GM12878 (cell line): ENCODE results near the gene ATP10D. TPM values are rescaled to one million over a fixed set of nuclear protein-coding genes. Genes with fewer than 3 reads are reported as not detected.

Source experiments
- ATAC-seq: fragments of 200-7000 bp; cut with Tn5 transposase; 3 replicates; pipeline ENCODE4 v1.9.1; 2020; ENCODE audit warnings: mild to moderate bottlenecking, moderate library complexity
- BruUV-seq: library from RNA; stranded (reverse); fragments of 400-500 nt; replicated peaks from 2 replicates; lab custom pipeline; 2021; lab: Mats Ljungman, UMichigan
- CTCF ChIA-PET: fragments of 300-600 bp; sonication (Branson Sonifier 250); formaldehyde crosslinking; extraction: SDS; loops from one replicate; lab custom pipeline; 2021; ENCODE audit warnings: inconsistent platforms; lab: Yijun Ruan, JAX
- POLR2A ChIA-PET: fragments of 350-600 bp; formaldehyde crosslinking; extraction: SDS; loops from one replicate; lab custom pipeline; 2021; ENCODE audit warnings: inconsistent platforms; lab: Charles Lee
- RAD21 ChIA-PET: fragments of 300-600 bp; sonication (Branson Sonifier 250); formaldehyde crosslinking; loops from one replicate; lab custom pipeline; 2023; ENCODE audit warnings: antibody characterized with exemption; ENCODE audit not compliant: unreplicated experiment; lab: Charles Lee
- SMC1A ChIA-PET: fragments of 300-600 bp; sonication (Branson Sonifier 250); formaldehyde crosslinking; loops from one replicate; lab custom pipeline; 2023; ENCODE audit not compliant: unreplicated experiment, uncharacterized antibody; lab: Charles Lee
- DNase-seq: peaks from one replicate; pipeline ENCODE4 v3.0.0-alpha.2; 2011; ENCODE audit warnings: low read depth, low spot score
- FAIRE-seq: peaks from 3 replicates; lab custom pipeline; 2011; peaks lifted over from hg19 to GRCh38; lab: Jason Lieb, UNC
- H2AFZ ChIP-seq: 2 replicates; pipeline ENCODE4 v1.6.0; 2011; ENCODE audit warnings: low read depth, low read length, control low read depth; ENCODE audit not compliant: control insufficient read depth
- H3K27ac ChIP-seq: 2 replicates; pipeline ENCODE4 v1.5.1; 2011; ENCODE audit warnings: control low read depth; ENCODE audit not compliant: control insufficient read depth, insufficient read depth
- H3K27me3 ChIP-seq, 2 experiments: replicated peaks in 1 of 2; 2 replicates each; pipeline versions ENCODE4 v1.6.0 to v1.6.1; 2011; ENCODE audit warnings: low read length in 1 of 2; ENCODE audit not compliant: control insufficient read depth in 2 of 2, insufficient read depth in 2 of 2
- H3K36me3 ChIP-seq, 2 experiments: 2 replicates each; pipeline ENCODE4 v1.5.1; 2011; ENCODE audit warnings: low read length in 1 of 2; ENCODE audit not compliant: control insufficient read depth in 2 of 2, insufficient read depth in 2 of 2
- H3K4me1 ChIP-seq: 2 replicates; pipeline ENCODE4 v1.6.1; 2011; ENCODE audit warnings: mild to moderate bottlenecking, low read length, moderate library complexity, mixed read lengths; ENCODE audit not compliant: control insufficient read depth, insufficient read depth
- H3K4me2 ChIP-seq: 2 replicates; pipeline ENCODE4 v1.6.0; 2011; ENCODE audit warnings: control low read depth; ENCODE audit not compliant: control insufficient read depth, insufficient read depth
- H3K4me3 ChIP-seq: fragments of 200-600 bp; sonication (generic); 2 replicates; pipeline ENCODE4 v1.5.1; 2016
- H3K79me2 ChIP-seq: 2 replicates; pipeline ENCODE4 v1.6.0; 2011; ENCODE audit warnings: low read length; ENCODE audit not compliant: control insufficient read depth, insufficient read depth
- H3K9ac ChIP-seq: 2 replicates; pipeline ENCODE4 v1.8.0; 2011; ENCODE audit warnings: low read length, control low read depth, mixed read lengths; ENCODE audit not compliant: control insufficient read depth, insufficient read depth
- H3K9me3 ChIP-seq: replicated peaks from 3 replicates; pipeline ENCODE4 v1.5.1; 2011; ENCODE audit warnings: mild to moderate bottlenecking, low read length; ENCODE audit not compliant: control insufficient read depth, insufficient read depth
- H4K20me1 ChIP-seq: 2 replicates; pipeline ENCODE4 v1.6.0; 2011; ENCODE audit not compliant: control insufficient read depth, insufficient read depth
- CBX3 ChIP-seq: fragments of 200-600 bp; sonication (generic); IDR thresholded peaks from 2 replicates; pipeline ENCODE4 v1.6.1; 2016; ENCODE audit warnings: low read depth, borderline replicate concordance
- CBX5 ChIP-seq: sonication (generic); IDR thresholded peaks from 2 replicates; pipeline ENCODE4 v1.6.1; 2016; ENCODE audit warnings: low read depth, moderate library complexity, mild to moderate bottlenecking, inconsistent platforms
- CHD2 ChIP-seq: IDR thresholded peaks from 2 replicates; pipeline ENCODE4 v1.6.1; 2011; ENCODE audit warnings: low read depth, low read length, improper control_type of control experiment, borderline replicate concordance
- FOS ChIP-seq: IDR thresholded peaks from 3 replicates; pipeline ENCODE4 v1.6.1; 2011; ENCODE audit warnings: borderline replicate concordance; ENCODE audit not compliant: insufficient read length; ENCODE audit errors: extremely low read depth
- GABPA ChIP-seq: IDR thresholded peaks from 2 replicates; pipeline ENCODE4 v1.6.1; 2014; ENCODE audit warnings: antibody characterized with exemption, low read depth, mild to moderate bottlenecking, inconsistent platforms
- NR2C1 ChIP-seq: fragments of 450-650 bp; IDR thresholded peaks from 2 replicates; pipeline ENCODE4 v1.6.1; 2017; ENCODE audit warnings: antibody characterized with exemption, mild to moderate bottlenecking, moderate library complexity
- NR2F1 ChIP-seq: fragments of 450-650 bp; conservative IDR thresholded peaks from 2 replicates; pipeline ENCODE4 v1.6.1; 2017; ENCODE audit warnings: mild to moderate bottlenecking
- PML ChIP-seq: IDR thresholded peaks from 2 replicates; pipeline ENCODE4 v1.6.1; 2012; ENCODE audit warnings: low read length, inconsistent platforms
- POLR2AphosphoS2 ChIP-seq: IDR thresholded peaks from 2 replicates; pipeline ENCODE4 v1.6.1; 2011; ENCODE audit warnings: low read depth, mild to moderate bottlenecking, low read length, improper control_type of control experiment, moderate library complexity
- STAT1 ChIP-seq: fragments of 450-650 bp; conservative IDR thresholded peaks from 2 replicates; pipeline ENCODE4 v1.6.1; 2014; ENCODE audit warnings: antibody characterized with exemption, mild to moderate bottlenecking
- USF2 ChIP-seq: IDR thresholded peaks from 2 replicates; pipeline ENCODE4 v1.6.1; 2011; ENCODE audit warnings: low read depth, low read length, improper control_type of control experiment, borderline replicate concordance
- ZNF24 ChIP-seq: fragments of 450-650 bp; IDR thresholded peaks from 2 replicates; pipeline ENCODE4 v1.6.1; 2017; ENCODE audit warnings: antibody characterized with exemption, mild to moderate bottlenecking
- in situ Hi-C: fragments of 300-500 bp; cut with MboI; formaldehyde crosslinking; loops from 9 replicates; pipeline ENCODE4 v1.14.3; 2018; ENCODE audit warnings: mixed read lengths
- intact Hi-C: fragments of 100-400 bp; cut with micrococcal nuclease; formaldehyde crosslinking; loops from one replicate; pipeline ENCODE4 v1.14.2; 2022; ENCODE audit not compliant: unreplicated experiment
- polyA plus RNA-seq, 11 experiments: library from polyadenylated mRNA; depleted of rRNA in 4 of 11; unstranded in 6 of 11; stranded (reverse) in 5 of 11; fragments of >200 nt; fragmentation: Nextera tagmentation in 4 of 11; fragmentation: Illumina TruSeq in 1 of 11; extraction: Ambion mirVana in 4 of 11; extraction: Trizol in 1 of 11; gene quantifications; 1 replicate in 1 of 11; 2 replicates in 10 of 11; pipeline versions ENCODE4 v1.2.1 to v1.2.3, GENCODE V29; 2011 to 2016; ENCODE audit warnings: inconsistent platforms in 2 of 11, missing spikeins in 2 of 11, low read depth in 1 of 11
- total RNA-seq, 4 experiments: library from RNA; depleted of rRNA in 3 of 4; stranded (reverse); fragments of >200 nt in 3 of 4; fragmentation: Illumina TruSeq in 1 of 4; extraction: Trizol in 1 of 4; gene quantifications; 2 replicates each; pipeline versions ENCODE4 v1.2.1 to v1.2.3, GENCODE V29; 2013 to 2021

Gene ATP10D
- total and polyA plus RNA-seq, 10 of the 15 experiments (the other 5 are each of a cell fraction or from before 2014, with no cell fraction given): 10.2 to 50.3 (median 19.1) TPM

DNA sequence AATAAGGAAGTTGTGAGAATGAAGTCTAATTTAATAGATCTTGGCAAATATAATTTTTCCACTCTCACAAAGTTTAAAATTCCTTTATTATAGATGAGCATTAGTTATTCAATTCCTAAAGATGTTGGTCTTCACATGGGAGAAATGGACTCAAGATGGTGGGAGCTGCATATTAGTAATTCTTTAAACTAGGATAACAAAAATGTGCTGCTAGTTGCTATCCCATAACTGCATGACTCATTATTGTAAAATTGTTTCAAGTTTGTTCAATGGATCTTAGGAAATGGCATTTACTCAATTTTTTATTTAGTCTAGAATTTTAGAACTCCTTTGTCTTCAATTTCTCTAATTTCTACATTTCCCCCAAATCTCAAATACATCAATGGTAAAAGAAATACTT is 155.8 kb downstream of the ATP10D start:
- no peaks in the 10 kb centered on the region; the same call in 2 of the 3 replicates for H3K9me3 ChIP-seq
- ChIA-PET CTCF (no interaction called here), SMC1A (no interaction called here), POLR2A (no interaction called here), RAD21 (no interaction called here)
- no peaks in the 10 kb centered on the region for H3K4me1 ChIP-seq
- no peak overlapping the region for H3K9ac ChIP-seq
- no peak overlapping the region for H3K4me2 ChIP-seq
- in situ Hi-C loops: no loop called here
- no peaks in the 10 kb centered on the region for H3K27me3 ChIP-seq
- H4K20me1 ChIP-seq: no peaks in the 10 kb centered on the region
- FAIRE-seq: no peak
- H3K27ac ChIP-seq: no peak overlapping the region
- H2AFZ ChIP-seq: no peak overlapping the region
- DNase-seq: no peak
- no peaks in the 10 kb centered on the region for H3K79me2 ChIP-seq
- no peak for ATAC-seq
- no peak for TF ChIP-seq CBX5
- no peak for TF ChIP-seq PML
- TF ChIP-seq NR2F1: no peak
- TF ChIP-seq GABPA: no peak
- TF ChIP-seq CHD2: no peak
- no peak for TF ChIP-seq POLR2AphosphoS2
- no peak for TF ChIP-seq CBX3
- TF ChIP-seq USF2: no peak
- TF ChIP-seq NR2C1: no peak
- no peak for TF ChIP-seq FOS
- TF ChIP-seq ZNF24: no peak
- TF ChIP-seq STAT1: no peak
- no TSS peak for BruUV-seq
- H3K4me3 ChIP-seq: no peak overlapping the region
- intact Hi-C loops: no loop called here
- H3K36me3 ChIP-seq: no peaks in the 10 kb centered on the region
